PC-3 (cell line): ENCODE measurements around the gene UBAP1L. TPM values are rescaled to one million over a fixed set of nuclear protein-coding genes. Genes with fewer than 3 reads are reported as not detected.
A peak's percentile ranks its signal among the peaks of the same experiment; 100 is the strongest.

Experiments
- ATAC-seq: fragments of 200-7000 bp; cut with Tn5 transposase; 2 replicates; pipeline ENCODE4 v1.9.1; 2020; ENCODE audit warnings: mild to moderate bottlenecking, moderate library complexity
- BruUV-seq: library from RNA; stranded (reverse); fragments of 400-500 nt; replicated peaks from 2 replicates; lab custom pipeline; 2021; lab: Mats Ljungman, UMichigan
- CTCF ChIA-PET: fragments of 300-600 bp; sonication (Branson Sonifier 250); formaldehyde crosslinking; loops from one replicate; lab custom pipeline; 2022; ENCODE audit warnings: antibody characterized with exemption; lab: Charles Lee
- POLR2A ChIA-PET: fragments of 300-600 bp; sonication (Branson Sonifier 250); formaldehyde crosslinking; loops from one replicate; lab custom pipeline; 2022; ENCODE audit warnings: antibody characterized with exemption; ENCODE audit not compliant: unreplicated experiment; lab: Charles Lee
- DNase-seq: peaks from one replicate; pipeline ENCODE4 v3.0.0-alpha.2; 2015
- H2AFZ ChIP-seq: fragments of 300-600 bp; sonication (generic); 2 replicates; pipeline ENCODE4 v1.6.0; 2016; ENCODE audit warnings: antibody characterized with exemption, low read length
- H3F3A ChIP-seq: fragments of 300-600 bp; sonication (generic); one replicate; pipeline ENCODE4 v1.6.0; 2017; ENCODE audit warnings: antibody characterized with exemption, low read length, control low read depth, mild to moderate bottlenecking; ENCODE audit not compliant: unreplicated experiment
- H3K27ac ChIP-seq: fragments of 300-600 bp; sonication (generic); 2 replicates; pipeline ENCODE4 v1.5.1; 2016; ENCODE audit warnings: mild to moderate bottlenecking, low read length
- H3K27me3 ChIP-seq: fragments of 300-600 bp; sonication (generic); 2 replicates; pipeline ENCODE4 v1.6.1; 2016; ENCODE audit warnings: low read length, mixed read lengths
- H3K36me3 ChIP-seq: fragments of 300-600 bp; sonication (generic); 2 replicates; pipeline ENCODE4 v1.6.1; 2016; ENCODE audit warnings: low read depth, mixed run types, low read length, mixed read lengths
- H3K4me1 ChIP-seq: fragments of 300-600 bp; sonication (generic); 2 replicates; pipeline ENCODE4 v1.5.1; 2016; ENCODE audit warnings: low read length; ENCODE audit not compliant: insufficient read depth
- H3K4me2 ChIP-seq: fragments of 300-600 bp; sonication (generic); 2 replicates; pipeline ENCODE4 v1.6.0; 2016; ENCODE audit warnings: low read length
- H3K4me3 ChIP-seq: fragments of 300-600 bp; sonication (generic); 2 replicates; pipeline ENCODE4 v1.5.1; 2016; ENCODE audit warnings: mild to moderate bottlenecking, low read length, mixed read lengths
- H3K79me2 ChIP-seq: fragments of 300-600 bp; sonication (generic); 2 replicates; pipeline ENCODE4 v1.6.1; 2017; ENCODE audit warnings: low read length, mixed read lengths
- H3K9ac ChIP-seq: fragments of 300-600 bp; sonication (generic); 2 replicates; pipeline ENCODE4 v1.6.0; 2016; ENCODE audit warnings: mild to moderate bottlenecking, low read length
- H3K9me2 ChIP-seq: fragments of 300-600 bp; sonication (generic); replicated peaks from 2 replicates; pipeline ENCODE4 v1.6.1; 2016; ENCODE audit warnings: mixed run types, low read length, mixed read lengths
- H3K9me3 ChIP-seq: fragments of 300-600 bp; sonication (generic); 2 replicates; pipeline ENCODE4 v1.6.1; 2016; ENCODE audit warnings: low read length, mixed read lengths
- H4K20me1 ChIP-seq: fragments of 300-600 bp; sonication (generic); 2 replicates; pipeline ENCODE4 v1.6.1; 2016; ENCODE audit warnings: low read length, mixed read lengths
- CTCF ChIP-seq: fragments of 300-600 bp; sonication (generic); conservative IDR thresholded peaks from 2 replicates; pipeline ENCODE4 v1.5.1; 2017; ENCODE audit warnings: antibody characterized with exemption, low read depth, mild to moderate bottlenecking, low read length
- EZH2 ChIP-seq: fragments of 300-600 bp; sonication (generic); IDR thresholded peaks from one replicate; pipeline ENCODE4 v1.6.1; 2017; ENCODE audit warnings: antibody characterized with exemption, mild to moderate bottlenecking, low read length; ENCODE audit not compliant: unreplicated experiment
- EZH2phosphoT487 ChIP-seq: fragments of 300-600 bp; sonication (generic); IDR thresholded peaks from 2 replicates; pipeline ENCODE4 v1.6.1; 2018; ENCODE audit warnings: mild to moderate bottlenecking, antibody characterized with exemption, low read length, borderline replicate concordance
- intact Hi-C: fragments of 100-400 bp; cut with micrococcal nuclease; formaldehyde crosslinking; loops from 2 replicates; pipeline ENCODE4 v1.9.0; 2023
- total RNA-seq: library from RNA; depleted of rRNA; stranded (reverse); fragments of >200 nt; gene quantifications from 2 replicates; pipeline ENCODE4 v1.2.3, GENCODE V29; 2014

Gene UBAP1L
- total RNA-seq, 1 experiment from 2014 or later = 3.4 TPM

GRCh38 chr15:65102912-65103311 lies 12.1 kb downstream of the UBAP1L start:
- no peak overlapping the region for H2AFZ ChIP-seq
- no peak overlapping the region for H3K27ac ChIP-seq
- H3K4me1 ChIP-seq = no peaks in the 10 kb centered on the region
- H3K9me2 ChIP-seq = no peaks in the 10 kb centered on the region
- H3K9me3 ChIP-seq = no peaks in the 10 kb centered on the region
- no peaks in the 10 kb centered on the region; the same call in 1 of the 2 replicates for H3K36me3 ChIP-seq
- TF ChIP-seq EZH2phosphoT487 (no peak), EZH2 (no peak), CTCF (no peak)
- no peaks in the 10 kb centered on the region for H3F3A ChIP-seq
- H3K4me3 ChIP-seq = no peak overlapping the region
- no peak overlapping the region for H3K9ac ChIP-seq
- BruUV-seq = no TSS peak
- no peaks in the 10 kb centered on the region for H4K20me1 ChIP-seq
- H3K79me2 ChIP-seq = no peaks in the 10 kb centered on the region
- H3K27me3 ChIP-seq = no peaks in the 10 kb centered on the region
- DNase-seq (no peak), ATAC-seq (no peak)
- H3K4me2 ChIP-seq = no peak overlapping the region
- ChIA-PET CTCF (no interaction called here), POLR2A (no interaction called here)
- intact Hi-C loops = no loop called here

- no peak overlapping the region for H3K9ac ChIP-seq
Observed at GRCh38 chr15:65101891-65102708, 12.9 kb downstream of the UBAP1L start.

More at GRCh38 chr15:65101891-65102708, 12.9 kb downstream of the UBAP1L start:
- no peaks in the 10 kb centered on the region for H3K27me3 ChIP-seq
- POLR2A ChIA-PET = no interaction called here
- H3K27ac ChIP-seq = no peak overlapping the region
- H4K20me1 ChIP-seq = no peaks in the 10 kb centered on the region
- CTCF ChIA-PET = interaction anchor here (0.7 to 1.0 kb wide), 2 partner anchors 24 to 83 kb away, joined by 3 to 6 read pairs; partner anchors contain the start of gene CLPX
- ATAC-seq (no peak), DNase-seq (no peak)
- no peaks in the 10 kb centered on the region for H3K9me3 ChIP-seq
- BruUV-seq = no TSS peak
- H3K9me2 ChIP-seq = no peaks in the 10 kb centered on the region
- no peak overlapping the region for H2AFZ ChIP-seq
- no peak overlapping the region for H3K4me2 ChIP-seq
- no peak for TF ChIP-seq EZH2
- 0 out of 2 replicates have a peak, but pooled peaks have one; percentile 3 for TF ChIP-seq CTCF
- H3K4me3 ChIP-seq = no peak overlapping the region
- no peaks in the 10 kb centered on the region for H3F3A ChIP-seq
- H3K36me3 ChIP-seq = no peaks in the 10 kb centered on the region; the same call in 1 of the 2 replicates
- no peaks in the 10 kb centered on the region for H3K4me1 ChIP-seq
- intact Hi-C loops = no loop called here
- no peaks in the 10 kb centered on the region for H3K79me2 ChIP-seq
